Activated naive CD4-positive, alpha-beta T cell treated with anti-CD3 and anti-CD28 coated beads, Interleukin-2, amount 10 ng/mL, durations not matched to agents 7 days and 5 days (primary cell): ENCODE results near the gene LRRC28.

Source experiments
- CTCF ChIA-PET: fragments of 350-600 bp; sonication (Branson Sonifier 250); formaldehyde crosslinking; loops from one replicate; lab custom pipeline; 2021; ENCODE audit warnings: antibody characterized with exemption; lab: Charles Lee
- DNase-seq: peaks from one replicate; pipeline ENCODE4 v3.0.0-alpha.2; 2020
- H3K27ac Mint-ChIP-seq: one replicate; pipeline ENCODE4 v1.8.0; 2021; ENCODE audit warnings: mild to moderate bottlenecking, moderate library complexity, mixed read lengths
- H3K27me3 Mint-ChIP-seq: one replicate; pipeline ENCODE4 v1.8.0; 2021; ENCODE audit warnings: mild to moderate bottlenecking, mixed read lengths
- H3K36me3 Mint-ChIP-seq: one replicate; pipeline ENCODE4 v1.8.0; 2021; ENCODE audit warnings: mixed read lengths
- H3K4me1 Mint-ChIP-seq: one replicate; pipeline ENCODE4 v1.8.0; 2021; ENCODE audit warnings: mixed read lengths
- H3K4me3 Mint-ChIP-seq: one replicate; pipeline ENCODE4 v1.8.0; 2021; ENCODE audit warnings: mild to moderate bottlenecking, moderate library complexity, mixed read lengths
- H3K9me3 Mint-ChIP-seq: one replicate; pipeline ENCODE4 v1.8.0; 2021; ENCODE audit warnings: mixed read lengths

LRRC28 gene

GRCh38 chr15:99433026-99433756, 181.9 kb downstream of the LRRC28 start:
- CTCF ChIA-PET, result no interaction called here
- Mint-ChIP-seq H3K9me3 (no peaks in the 10 kb centered on the region), H3K27ac (peak overlapping the region; percentile 45), H3K27me3 (peaks cover 65% of the 10 kb centered on the region), H3K4me1 (peaks cover 48% of the 10 kb centered on the region), H3K36me3 (no peaks in the 10 kb centered on the region), H3K4me3 (no peak overlapping the region)
- peak; percentile 40 for DNase-seq

- Mint-ChIP-seq H3K27me3 (peaks cover 71% of the 10 kb centered on the region), H3K4me1 (peaks cover 54% of the 10 kb centered on the region), H3K4me3 (no peak overlapping the region), H3K36me3 (no peaks in the 10 kb centered on the region), H3K9me3 (no peaks in the 10 kb centered on the region), H3K27ac (peak overlapping the region; percentile 25)
- CTCF ChIA-PET, result no interaction called here
- DNase-seq, result peak; percentile 15
Measured at GRCh38 chr15:99433757-99434450, 182.6 kb downstream of the LRRC28 start.

- no peak overlapping the region for H3K4me3 Mint-ChIP-seq
- DNase-seq, result no peak
- no peaks in the 10 kb centered on the region for H3K9me3 Mint-ChIP-seq
- peaks cover 53% of the 10 kb centered on the region for H3K4me1 Mint-ChIP-seq
- H3K27ac Mint-ChIP-seq, result peak overlapping the region; percentile 25
- peaks cover 78% of the 10 kb centered on the region for H3K27me3 Mint-ChIP-seq
- no peaks in the 10 kb centered on the region for H3K36me3 Mint-ChIP-seq
- CTCF ChIA-PET, result no interaction called here
Measured at GRCh38 chr15:99434506-99435112, 183.3 kb downstream of the LRRC28 start.

GRCh38 chr15:99435113-99435695, 183.9 kb downstream of the LRRC28 start:
- peak; percentile 34 for DNase-seq
- Mint-ChIP-seq H3K9me3 (no peaks in the 10 kb centered on the region), H3K27ac (no peak overlapping the region), H3K4me1 (peaks cover 51% of the 10 kb centered on the region), H3K36me3 (no peaks in the 10 kb centered on the region), H3K27me3 (peaks cover 84% of the 10 kb centered on the region), H3K4me3 (no peak overlapping the region)
- CTCF ChIA-PET, result no interaction called here

GRCh38 chr15:99435877-99436541, 184.7 kb downstream of the LRRC28 start:
- peak; percentile 17 for DNase-seq
- H3K4me3 Mint-ChIP-seq, result no peak overlapping the region
- H3K4me1 Mint-ChIP-seq, result peaks cover 51% of the 10 kb centered on the region
- no peaks in the 10 kb centered on the region for H3K9me3 Mint-ChIP-seq
- peaks cover 92% of the 10 kb centered on the region for H3K27me3 Mint-ChIP-seq
- CTCF ChIA-PET, result no interaction called here
- H3K36me3 Mint-ChIP-seq, result no peaks in the 10 kb centered on the region
- no peak overlapping the region for H3K27ac Mint-ChIP-seq

- CTCF ChIA-PET, result no interaction called here
- peaks cover 50% of the 10 kb centered on the region for H3K4me1 Mint-ChIP-seq
- DNase-seq, result peak; percentile 11
- peaks cover 90% of the 10 kb centered on the region for H3K27me3 Mint-ChIP-seq
- no peaks in the 10 kb centered on the region for H3K9me3 Mint-ChIP-seq
- H3K36me3 Mint-ChIP-seq, result no peaks in the 10 kb centered on the region
- no peak overlapping the region for H3K27ac Mint-ChIP-seq
- H3K4me3 Mint-ChIP-seq, result no peak overlapping the region
Measured at GRCh38 chr15:99436542-99437314, 185.4 kb downstream of the LRRC28 start.

GRCh38 chr15:99437315-99438223, 186.3 kb downstream of the LRRC28 start:
- Mint-ChIP-seq H3K27ac (no peak overlapping the region), H3K36me3 (no peaks in the 10 kb centered on the region), H3K27me3 (peaks cover 88% of the 10 kb centered on the region), H3K4me1 (peaks cover 48% of the 10 kb centered on the region), H3K9me3 (no peaks in the 10 kb centered on the region), H3K4me3 (no peak overlapping the region)
- peak; percentile 18 for DNase-seq
- CTCF ChIA-PET, result no interaction called here

GRCh38 chr15:99438224-99438585, 186.9 kb downstream of the LRRC28 start:
- CTCF ChIA-PET, result interaction anchor here (1.2 kb wide), 1 partner anchor 266 kb away, joined by 3 read pairs; no protein-coding TSS in a partner anchor
- Mint-ChIP-seq H3K4me3 (no peak overlapping the region), H3K27ac (no peak overlapping the region)

GRCh38 chr15:99438691-99439523, 187.6 kb downstream of the LRRC28 start:
- CTCF ChIA-PET, result interaction anchor here (1.2 kb wide), 1 partner anchor 265 kb away, joined by 3 read pairs; no protein-coding TSS in a partner anchor
- no peaks in the 10 kb centered on the region for H3K9me3 Mint-ChIP-seq
- peaks cover 48% of the 10 kb centered on the region for H3K4me1 Mint-ChIP-seq

More at GRCh38 chr15:99438224-99438585, 186.9 kb downstream of the LRRC28 start:
- H3K9me3 Mint-ChIP-seq, result no peaks in the 10 kb centered on the region
- no peak for DNase-seq
- peaks cover 88% of the 10 kb centered on the region for H3K27me3 Mint-ChIP-seq
- peaks cover 49% of the 10 kb centered on the region for H3K4me1 Mint-ChIP-seq
- no peaks in the 10 kb centered on the region for H3K36me3 Mint-ChIP-seq

GRCh38 chr15:99439524-99439835, 188.2 kb downstream of the LRRC28 start:
- CTCF ChIA-PET, result interaction anchor here (1.2 kb wide), 1 partner anchor 264 kb away, joined by 3 read pairs; no protein-coding TSS in a partner anchor
- H3K4me1 Mint-ChIP-seq, result peaks cover 49% of the 10 kb centered on the region
- no peak overlapping the region for H3K27ac Mint-ChIP-seq

More at GRCh38 chr15:99438691-99439523, 187.6 kb downstream of the LRRC28 start:
- peak; percentile 62 for DNase-seq
- H3K27ac Mint-ChIP-seq, result peak overlapping the region; percentile 26
- H3K27me3 Mint-ChIP-seq, result peaks cover 85% of the 10 kb centered on the region
- no peaks in the 10 kb centered on the region for H3K36me3 Mint-ChIP-seq
- no peak overlapping the region for H3K4me3 Mint-ChIP-seq

GRCh38 chr15:99440029-99440428, 188.7 kb downstream of the LRRC28 start:
- Mint-ChIP-seq H3K36me3 (no peaks in the 10 kb centered on the region), H3K27ac (no peak overlapping the region), H3K4me1 (peaks cover 50% of the 10 kb centered on the region), H3K9me3 (no peaks in the 10 kb centered on the region), H3K4me3 (no peak overlapping the region), H3K27me3 (peaks cover 75% of the 10 kb centered on the region)
- CTCF ChIA-PET, result no interaction called here
- DNase-seq, result peak; percentile 16

More at GRCh38 chr15:99439524-99439835, 188.2 kb downstream of the LRRC28 start:
- peaks cover 81% of the 10 kb centered on the region for H3K27me3 Mint-ChIP-seq
- H3K36me3 Mint-ChIP-seq, result no peaks in the 10 kb centered on the region
- no peak for DNase-seq
- H3K9me3 Mint-ChIP-seq, result no peaks in the 10 kb centered on the region
- H3K4me3 Mint-ChIP-seq, result no peak overlapping the region
